Measurements from ENCODE around the gene NARF.

NARF gene

GRCh38 chr17:82433560-82434215 is 24.9 kb upstream of the NARF start:
- in situ Hi-C loops (cut with MboI; ENCODE audit: low sequenced_read_pairs), result no loop called here

GRCh38 chr17:82434216-82434565 is 24.4 kb upstream of the NARF start:
- in situ Hi-C loops (cut with MboI; ENCODE audit: low sequenced_read_pairs), result no loop called here

- in situ Hi-C loops (cut with MboI; ENCODE audit: low sequenced_read_pairs), result no loop called here
Measured at GRCh38 chr17:82435103-82435502, 23.4 kb upstream of the NARF start.

GRCh38 chr17:82435601-82436583 is 22.6 kb upstream of the NARF start:
- in situ Hi-C loops (cut with MboI; ENCODE audit: low sequenced_read_pairs), result no loop called here

- in situ Hi-C loops (cut with MboI; ENCODE audit: low sequenced_read_pairs), result no loop called here
Measured at GRCh38 chr17:82436601-82437324, 21.8 kb upstream of the NARF start.

GRCh38 chr17:82437325-82437668 is 21.2 kb upstream of the NARF start:
- in situ Hi-C loops (cut with MboI; ENCODE audit: low sequenced_read_pairs), result no loop called here

- in situ Hi-C loops (cut with MboI; ENCODE audit: low sequenced_read_pairs), result no loop called here
Measured at GRCh38 chr17:82438401-82439193, 19.9 kb upstream of the NARF start.

GRCh38 chr17:82439194-82439828 is 19.2 kb upstream of the NARF start:
- in situ Hi-C loops (cut with MboI; ENCODE audit: low sequenced_read_pairs), result no loop called here

GRCh38 chr17:82439829-82440365 is 18.6 kb upstream of the NARF start:
- in situ Hi-C loops (cut with MboI; ENCODE audit: low sequenced_read_pairs), result no loop called here

- in situ Hi-C loops (cut with MboI; ENCODE audit: low sequenced_read_pairs), result no loop called here
Measured at GRCh38 chr17:82440469-82440981, 18.0 kb upstream of the NARF start.

GRCh38 chr17:82440991-82441627 is 17.4 kb upstream of the NARF start:
- in situ Hi-C loops (cut with MboI; ENCODE audit: low sequenced_read_pairs), result no loop called here

GRCh38 chr17:82441691-82442487 is 16.7 kb upstream of the NARF start:
- in situ Hi-C loops (cut with MboI; ENCODE audit: low sequenced_read_pairs), result no loop called here

- in situ Hi-C loops (cut with MboI; ENCODE audit: low sequenced_read_pairs), result no loop called here
Measured at GRCh38 chr17:82442643-82443464, 15.7 kb upstream of the NARF start.

- in situ Hi-C loops (cut with MboI; ENCODE audit: low sequenced_read_pairs), result no loop called here
Measured at GRCh38 chr17:82443465-82444283, 14.9 kb upstream of the NARF start.

- in situ Hi-C loops (cut with MboI; ENCODE audit: low sequenced_read_pairs), result no loop called here
Measured at GRCh38 chr17:82444284-82444893, 14.2 kb upstream of the NARF start.

- in situ Hi-C loops (cut with MboI; ENCODE audit: low sequenced_read_pairs), result no loop called here
Measured at GRCh38 chr17:82444941-82445521, 13.5 kb upstream of the NARF start.
